Central memory CD8-positive, alpha-beta T cell (primary cell): ENCODE data around the gene MAML2.

Source experiments
- ATAC-seq: fragments of 150-1000 bp; cut with Tn5 transposase; replicated peaks from 2 replicates; pipeline ENCODE4 v1.10.0; 2022; ENCODE audit warnings: mild to moderate bottlenecking, moderate FRiP score, moderate number of reproducible peaks; ENCODE audit not compliant: poor library complexity, severe bottlenecking; ENCODE audit errors: extremely low read depth
- DNase-seq, 2 donors: peaks; one replicate each; pipeline ENCODE4 v3.0.0; 2021; ENCODE audit warnings: low spot score in 2 of 2
- H3K27ac Mint-ChIP-seq: one replicate; pipeline ENCODE4 v1.8.0; 2022; ENCODE audit warnings: low read depth, mild to moderate bottlenecking, moderate library complexity, mixed read lengths
- H3K27me3 Mint-ChIP-seq: one replicate; pipeline ENCODE4 v1.8.0; 2022; ENCODE audit warnings: mixed read lengths
- H3K36me3 Mint-ChIP-seq: one replicate; pipeline ENCODE4 v1.8.0; 2022; ENCODE audit warnings: mild to moderate bottlenecking, moderate library complexity, mixed read lengths; ENCODE audit not compliant: insufficient read depth
- H3K4me1 Mint-ChIP-seq: one replicate; pipeline ENCODE4 v1.8.0; 2022; ENCODE audit warnings: mixed read lengths
- H3K4me3 Mint-ChIP-seq: one replicate; pipeline ENCODE4 v1.8.0; 2022; ENCODE audit warnings: mild to moderate bottlenecking, moderate library complexity, mixed read lengths
- H3K9me3 Mint-ChIP-seq: one replicate; pipeline ENCODE4 v1.8.0; 2022; ENCODE audit warnings: mixed read lengths

Gene MAML2

GRCh38 chr11:96215110-96215782, 127.7 kb downstream of the MAML2 start:
- H3K4me3 Mint-ChIP-seq = peak overlapping the region; percentile 30
- peaks cover 5% of the 10 kb centered on the region for H3K36me3 Mint-ChIP-seq
- no peaks in the 10 kb centered on the region for H3K9me3 Mint-ChIP-seq

DNA sequence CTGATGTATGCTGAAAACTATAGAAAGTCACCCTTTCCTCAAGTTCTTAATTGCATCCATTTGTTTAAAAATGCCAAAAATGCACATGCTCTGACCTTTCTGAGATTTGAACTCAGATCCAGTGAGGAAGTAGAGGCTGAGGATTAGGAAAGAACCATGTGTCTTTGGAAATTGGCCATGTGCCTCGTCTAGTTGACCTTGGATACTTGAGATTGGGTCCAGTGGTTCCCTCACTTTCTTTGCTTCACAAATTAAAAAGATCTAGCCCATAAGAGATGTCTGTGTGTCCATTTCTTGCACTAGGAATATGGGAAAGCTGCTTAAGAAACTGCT, 128.3 kb downstream of the MAML2 start:
- DNase-seq = no peak
- Mint-ChIP-seq H3K36me3 (peaks cover 5% of the 10 kb centered on the region), H3K27ac (peak overlapping the region; percentile 84), H3K27me3 (no peaks in the 10 kb centered on the region), H3K9me3 (no peaks in the 10 kb centered on the region), H3K4me1 (peaks cover 53% of the 10 kb centered on the region), H3K4me3 (peak overlapping the region; percentile 30)
- ATAC-seq = no peak

More at GRCh38 chr11:96215110-96215782, 127.7 kb downstream of the MAML2 start:
- peak; percentile 71 for ATAC-seq
- Mint-ChIP-seq H3K27ac (peak overlapping the region; percentile 84), H3K27me3 (no peaks in the 10 kb centered on the region), H3K4me1 (peaks cover 58% of the 10 kb centered on the region)
- DNase-seq = no peak

- peaks cover 58% of the 10 kb centered on the region for H3K4me1 Mint-ChIP-seq
- H3K9me3 Mint-ChIP-seq = no peaks in the 10 kb centered on the region
- H3K27ac Mint-ChIP-seq = peak overlapping the region; percentile 94
- no peak overlapping the region for H3K4me3 Mint-ChIP-seq
- peaks cover 4% of the 10 kb centered on the region for H3K36me3 Mint-ChIP-seq
- no peaks in the 10 kb centered on the region for H3K27me3 Mint-ChIP-seq
- DNase-seq (no peak), ATAC-seq (no peak)
Measured at GRCh38 chr11:96213500-96213899, 129.5 kb downstream of the MAML2 start.

DNA sequence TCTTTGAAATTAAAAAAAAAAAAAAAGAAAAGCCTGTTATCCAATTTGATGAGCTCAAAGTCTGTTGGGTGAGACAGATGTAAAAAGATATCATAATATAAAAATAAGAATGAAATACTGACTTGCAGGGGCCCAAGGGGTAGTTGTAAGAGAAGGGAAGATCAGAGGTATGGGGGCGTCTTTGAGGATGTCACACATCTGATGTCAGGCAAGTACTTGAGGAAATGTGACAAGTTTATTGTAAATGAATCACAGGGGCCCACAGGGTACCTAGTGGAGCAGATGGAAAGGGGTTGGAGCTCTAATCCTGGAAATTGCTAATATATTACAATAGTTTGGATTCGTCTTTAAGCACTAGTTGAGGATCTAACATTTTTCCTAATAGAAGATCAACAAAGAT, 131.6 kb downstream of the MAML2 start:
- peak overlapping the region; percentile 28 for H3K4me3 Mint-ChIP-seq
- peaks cover 4% of the 10 kb centered on the region for H3K36me3 Mint-ChIP-seq
- peaks cover 62% of the 10 kb centered on the region for H3K4me1 Mint-ChIP-seq
- no peaks in the 10 kb centered on the region for H3K27me3 Mint-ChIP-seq
- H3K9me3 Mint-ChIP-seq = no peaks in the 10 kb centered on the region
- H3K27ac Mint-ChIP-seq = peak overlapping the region; percentile 94
- ATAC-seq = no peak
- no peak for DNase-seq

DNA sequence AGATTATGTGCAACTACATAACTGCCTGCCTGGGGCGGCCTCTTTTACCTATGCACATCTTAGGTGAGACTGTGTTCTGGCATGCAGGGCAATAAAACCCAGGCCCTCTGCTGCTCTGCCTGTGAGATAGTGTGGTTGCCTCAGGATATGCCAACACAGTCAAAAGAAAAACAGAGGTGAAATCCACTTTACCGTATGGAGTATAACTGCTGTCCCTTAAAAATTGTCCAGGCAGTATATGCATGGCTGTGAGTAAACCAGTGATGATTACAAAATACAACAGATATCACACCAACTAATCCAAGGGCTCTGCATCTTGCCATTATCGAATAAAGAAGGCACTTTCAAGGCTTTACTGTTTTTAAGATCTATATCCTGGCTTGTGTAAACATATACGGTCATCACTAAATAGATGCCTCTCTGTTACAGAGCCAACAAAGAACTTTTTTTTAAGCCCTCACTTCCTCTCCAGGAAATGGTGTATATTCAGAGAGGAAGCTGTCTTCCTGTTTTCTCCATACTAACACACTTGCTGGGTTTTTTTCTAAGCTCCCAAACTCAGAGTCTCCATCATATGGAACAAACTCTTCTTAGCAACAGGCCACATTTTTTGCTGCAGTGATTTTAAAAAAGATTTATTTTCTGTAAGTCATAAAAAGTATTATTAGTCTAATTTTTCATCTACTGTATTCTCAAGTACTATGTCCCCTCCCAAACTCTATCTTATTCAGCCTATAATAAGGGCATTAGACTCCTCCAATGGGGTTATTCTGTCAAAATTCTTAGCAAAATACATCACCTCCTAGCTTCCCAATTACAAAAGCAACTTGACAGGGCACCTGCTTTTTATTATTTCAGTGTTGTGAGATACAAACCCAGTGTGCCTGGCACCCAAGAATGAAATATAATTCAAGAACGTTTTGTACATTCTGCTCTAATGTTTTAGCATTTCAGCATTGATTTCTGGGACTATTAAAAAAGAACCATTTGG, 135.2 kb downstream of the MAML2 start:
- Mint-ChIP-seq H3K27me3 (no peaks in the 10 kb centered on the region), H3K4me3 (peak overlapping the region; percentile 70), H3K27ac (peak overlapping the region; percentile 91), H3K4me1 (peaks cover 65% of the 10 kb centered on the region), H3K36me3 (peaks cover 5% of the 10 kb centered on the region), H3K9me3 (no peaks in the 10 kb centered on the region)
- ATAC-seq (peak; percentile 60), DNase-seq (no peak)

DNA sequence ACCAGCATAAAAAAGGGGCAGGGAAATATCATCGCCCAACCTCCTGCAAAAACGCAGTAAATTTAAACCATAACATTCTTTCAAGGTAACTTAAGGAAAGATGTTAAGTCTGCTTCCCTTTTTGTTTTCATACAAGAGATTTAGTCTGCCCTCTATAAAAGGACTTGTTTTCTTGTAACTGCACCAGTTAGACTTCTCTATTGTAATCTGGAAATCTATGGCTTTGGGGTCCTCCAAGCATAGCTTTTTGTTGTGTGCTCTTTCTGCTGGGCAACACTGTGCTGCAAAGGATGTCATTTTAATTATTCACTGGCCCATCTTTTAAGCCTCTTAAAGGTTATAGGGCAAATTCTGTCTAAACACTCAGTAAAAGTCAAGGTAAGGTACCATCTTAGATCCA, 136.0 kb downstream of the MAML2 start:
- peak overlapping the region; percentile 70 for H3K4me3 Mint-ChIP-seq
- no peak for ATAC-seq
- no peak for DNase-seq
- no peaks in the 10 kb centered on the region for H3K9me3 Mint-ChIP-seq
- H3K4me1 Mint-ChIP-seq = peaks cover 57% of the 10 kb centered on the region
- peaks cover 5% of the 10 kb centered on the region for H3K36me3 Mint-ChIP-seq
- peak overlapping the region; percentile 91 for H3K27ac Mint-ChIP-seq
- no peaks in the 10 kb centered on the region for H3K27me3 Mint-ChIP-seq

DNA sequence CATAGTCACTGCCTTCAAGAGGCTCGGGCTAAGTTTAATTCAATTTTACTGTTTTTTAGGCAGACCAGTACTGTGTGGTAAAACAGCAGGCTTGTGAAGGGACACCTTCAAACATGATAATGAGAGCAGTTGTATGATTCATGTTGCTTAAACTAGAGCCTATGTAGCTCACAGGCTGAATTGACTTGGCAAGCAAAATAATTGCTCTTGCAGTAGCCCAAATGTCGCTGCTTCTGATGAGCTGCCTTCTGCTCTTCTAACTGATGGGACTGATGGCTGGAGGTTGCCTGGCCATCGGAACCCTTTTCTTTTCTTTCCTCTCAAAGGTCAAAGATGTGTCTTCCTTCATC, 137.6 kb downstream of the MAML2 start:
- H3K27me3 Mint-ChIP-seq = no peaks in the 10 kb centered on the region
- peak overlapping the region; percentile 91 for H3K27ac Mint-ChIP-seq
- DNase-seq (no peak), ATAC-seq (no peak)
- peaks cover 49% of the 10 kb centered on the region for H3K4me1 Mint-ChIP-seq
- H3K9me3 Mint-ChIP-seq = no peaks in the 10 kb centered on the region
- H3K36me3 Mint-ChIP-seq = peaks cover 5% of the 10 kb centered on the region
- peak overlapping the region; percentile 51 for H3K4me3 Mint-ChIP-seq

DNA sequence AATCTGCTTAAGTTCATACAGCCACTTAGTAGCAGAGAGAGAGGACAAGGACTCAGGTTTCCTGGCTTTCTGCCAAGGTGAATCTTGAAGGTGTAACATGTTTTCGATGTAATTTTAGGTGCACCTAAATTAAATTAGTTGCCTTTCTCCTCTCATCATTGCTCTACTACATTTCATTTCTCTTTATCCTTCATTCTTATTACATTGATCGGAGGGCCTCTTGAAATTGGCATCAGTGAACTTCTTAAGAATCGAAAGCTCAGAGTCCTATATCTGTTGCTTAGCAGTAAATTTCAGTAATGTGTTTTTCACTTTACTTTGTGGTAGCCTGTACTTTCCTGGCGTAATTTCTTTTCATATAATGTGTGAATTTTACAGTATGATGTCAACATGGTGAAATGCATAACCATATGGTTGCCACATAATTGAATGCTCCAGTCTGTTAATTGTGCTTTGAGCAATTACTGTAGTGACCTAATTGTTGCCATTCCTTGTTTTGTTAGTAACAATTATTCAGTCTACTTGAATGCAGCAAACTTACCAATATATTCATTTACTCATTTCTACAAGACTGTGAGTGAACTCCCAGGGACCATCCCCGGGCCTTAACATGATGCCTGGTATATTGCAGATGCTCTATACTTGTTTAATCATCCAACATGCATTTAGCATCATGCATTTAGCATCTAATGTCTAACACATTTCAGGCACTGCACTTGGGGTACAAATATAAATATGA, 138.1 kb downstream of the MAML2 start:
- H3K9me3 Mint-ChIP-seq = no peaks in the 10 kb centered on the region
- peak overlapping the region; percentile 91 for H3K27ac Mint-ChIP-seq
- H3K4me3 Mint-ChIP-seq = peak overlapping the region; percentile 58
- ATAC-seq = peak; percentile 79
- H3K36me3 Mint-ChIP-seq = peaks cover 5% of the 10 kb centered on the region
- DNase-seq = no peak
- peaks cover 50% of the 10 kb centered on the region for H3K4me1 Mint-ChIP-seq
- H3K27me3 Mint-ChIP-seq = no peaks in the 10 kb centered on the region

GRCh38 chr11:96204366-96204659, 138.7 kb downstream of the MAML2 start:
- peaks cover 55% of the 10 kb centered on the region for H3K4me1 Mint-ChIP-seq
- no peaks in the 10 kb centered on the region for H3K27me3 Mint-ChIP-seq
- H3K36me3 Mint-ChIP-seq = peaks cover 10% of the 10 kb centered on the region
- no peak for ATAC-seq
- no peaks in the 10 kb centered on the region for H3K9me3 Mint-ChIP-seq
- no peak for DNase-seq
- peak overlapping the region; percentile 91 for H3K27ac Mint-ChIP-seq
- peak overlapping the region; percentile 58 for H3K4me3 Mint-ChIP-seq

DNA sequence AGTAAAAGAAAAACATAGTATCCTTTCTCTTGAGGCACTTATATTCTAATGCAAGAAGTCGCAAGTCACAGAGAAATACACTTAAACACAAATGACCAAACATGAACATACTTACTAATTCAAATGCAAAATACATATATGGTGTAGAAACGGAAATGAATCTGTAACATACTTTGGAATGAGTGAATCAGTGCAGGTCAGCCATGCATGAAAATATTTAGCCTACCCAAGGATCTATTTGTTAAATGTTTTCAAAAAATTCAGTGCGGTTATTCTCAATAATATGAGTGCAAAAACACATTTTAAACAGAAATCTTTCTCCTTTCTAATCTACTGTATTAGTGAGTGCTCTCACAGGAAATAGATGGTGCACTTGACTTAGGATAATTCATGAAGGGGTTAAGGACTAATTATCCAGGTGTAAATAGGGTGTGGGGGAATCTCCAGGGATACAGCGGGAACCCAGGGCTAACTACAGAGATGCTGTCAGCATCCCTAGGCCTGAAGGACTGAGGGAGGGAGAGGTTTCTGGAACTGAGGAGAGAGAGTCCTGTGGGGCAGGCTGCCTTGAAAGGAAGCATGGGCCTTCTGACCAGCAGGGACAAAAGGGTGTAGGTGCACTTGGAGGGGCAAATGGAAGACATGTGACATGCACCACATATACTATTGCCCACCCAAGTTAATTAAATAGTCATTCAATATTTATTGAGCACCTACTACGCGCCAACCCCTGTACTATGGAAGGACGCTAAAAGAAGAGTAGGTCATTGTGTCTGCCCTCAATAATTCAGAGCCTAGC, 139.2 kb downstream of the MAML2 start:
- no peak for ATAC-seq
- Mint-ChIP-seq H3K9me3 (no peaks in the 10 kb centered on the region), H3K4me3 (peak overlapping the region; percentile 58), H3K4me1 (peaks cover 56% of the 10 kb centered on the region), H3K36me3 (peaks cover 10% of the 10 kb centered on the region), H3K27me3 (no peaks in the 10 kb centered on the region), H3K27ac (peak overlapping the region; percentile 91)
- no peak for DNase-seq

GRCh38 chr11:96200243-96200642, 142.8 kb downstream of the MAML2 start:
- no peaks in the 10 kb centered on the region for H3K9me3 Mint-ChIP-seq
- DNase-seq (no peak), ATAC-seq (no peak)
- peaks cover 12% of the 10 kb centered on the region for H3K36me3 Mint-ChIP-seq
- no peak overlapping the region for H3K4me3 Mint-ChIP-seq
- peaks cover 49% of the 10 kb centered on the region for H3K4me1 Mint-ChIP-seq
- H3K27me3 Mint-ChIP-seq = no peaks in the 10 kb centered on the region
- H3K27ac Mint-ChIP-seq = peak overlapping the region; percentile 93

GRCh38 chr11:96199563-96200025, 143.4 kb downstream of the MAML2 start:
- DNase-seq (peak in 1 of 2 donors; percentile 37), ATAC-seq (peak; percentile 89)
- H3K36me3 Mint-ChIP-seq = peaks cover 10% of the 10 kb centered on the region

More at GRCh38 chr11:96199563-96200025, 143.4 kb downstream of the MAML2 start:
- peak overlapping the region; percentile 93 for H3K27ac Mint-ChIP-seq
- H3K27me3 Mint-ChIP-seq = no peaks in the 10 kb centered on the region
- peaks cover 49% of the 10 kb centered on the region for H3K4me1 Mint-ChIP-seq
- H3K9me3 Mint-ChIP-seq = no peaks in the 10 kb centered on the region
- H3K4me3 Mint-ChIP-seq = peak overlapping the region; percentile 70
